ENCODE data around the gene PPP2R2B. TPM values are rescaled to one million over a fixed set of nuclear protein-coding genes. Genes with fewer than 3 reads are reported as not detected.

Gene PPP2R2B
- total RNA-seq, 3 donors from 2014 or later (not counting 1 experiment from before 2014, with no cell fraction given) = 44.9 to 68.3 (median 63.7) TPM

- H3K27me3 ChIP-seq (ENCODE audit: control insufficient read depth, insufficient read depth, low read length) = no peaks in the 10 kb centered on the region
- 79% methylated on average over 1 of the region's 2 CpGs for WGBS (ENCODE audit: insufficient coverage)
These were observed 134.3 kb downstream of the PPP2R2B start for GRCh38 chr5:146744068-146744745.

GRCh38 chr5:146734936-146735577 is 143.5 kb downstream of the PPP2R2B start:
- Mint-ChIP-seq H3K27me3 (ENCODE audit: low read depth in 2 of 2) (no peaks in the 10 kb centered on the region), H3K9me3 (no peaks in the 10 kb centered on the region), H3K4me1 (peaks cover 32 to 36% of the 10 kb centered on the region in 2 donors), H3K4me3 (no peak overlapping the region), H3K27ac (no peak overlapping the region), H3K36me3 (no peaks in the 10 kb centered on the region)
- H3K4me3 ChIP-seq (ENCODE audit: low read length) = no peak overlapping the region
- 100% methylated on average over 5 of the region's 5 CpGs for WGBS (ENCODE audit: insufficient coverage)
- no peak for TF ChIP-seq CTCF (IDR thresholded peaks at IDR 0.05)
- H3K4me1 ChIP-seq (ENCODE audit: control insufficient read depth, insufficient read depth, low read length) = no peaks in the 10 kb centered on the region
- no peaks in the 10 kb centered on the region for H3K36me3 ChIP-seq (ENCODE audit: control insufficient read depth, insufficient read depth, low read length)
- intact Hi-C loops (cut with micrococcal nuclease) = no loop called here
- H3K27ac ChIP-seq (ENCODE audit: low read length) = no peak overlapping the region
- ATAC-seq (no peak), DNase-seq (no peak)
- no peaks in the 10 kb centered on the region for H3K27me3 ChIP-seq (ENCODE audit: control insufficient read depth, insufficient read depth, low read length)
- no peaks in the 10 kb centered on the region for H3K9me3 ChIP-seq (ENCODE audit: control insufficient read depth, insufficient read depth, low read length)

More at GRCh38 chr5:146744068-146744745, 134.3 kb downstream of the PPP2R2B start:
- no peak for DNase-seq
- Histone ChIP-seq H3K9me3 (ENCODE audit: control insufficient read depth, insufficient read depth, low read length) (no peaks in the 10 kb centered on the region), H3K4me3 (ENCODE audit: low read length) (no peak overlapping the region), H3K27ac (ENCODE audit: low read length) (no peak overlapping the region), H3K4me1 (ENCODE audit: control insufficient read depth, insufficient read depth, low read length) (no peaks in the 10 kb centered on the region), H3K36me3 (ENCODE audit: control insufficient read depth, insufficient read depth, low read length) (no peaks in the 10 kb centered on the region)
- H3K27me3 Mint-ChIP-seq (ENCODE audit: low read depth in 2 of 2) = no peaks in the 10 kb centered on the region
- intact Hi-C loops (cut with micrococcal nuclease) = no loop called here
- H3K4me1 Mint-ChIP-seq = peaks cover 33 to 46% of the 10 kb centered on the region in 2 donors
- H3K27ac Mint-ChIP-seq = peak overlapping the region; percentile 1 to 12
- no peaks in the 10 kb centered on the region for H3K9me3 Mint-ChIP-seq
- no peak for ATAC-seq
- no peak overlapping the region for H3K4me3 Mint-ChIP-seq
- TF ChIP-seq CTCF (IDR thresholded peaks at IDR 0.05) = no peak
- H3K36me3 Mint-ChIP-seq = no peaks in the 10 kb centered on the region

GRCh38 chr5:146732962-146733361 is 145.6 kb downstream of the PPP2R2B start:
- intact Hi-C loops (cut with micrococcal nuclease) = no loop called here
- H3K27ac ChIP-seq (ENCODE audit: low read length) = no peak overlapping the region
- Mint-ChIP-seq H3K4me3 (no peak overlapping the region), H3K4me1 (peaks cover 28 to 38% of the 10 kb centered on the region in 2 donors), H3K9me3 (peaks cover 0 to 4% of the 10 kb centered on the region in 2 donors), H3K27ac (no peak overlapping the region), H3K36me3 (no peaks in the 10 kb centered on the region), H3K27me3 (ENCODE audit: low read depth in 2 of 2) (no peaks in the 10 kb centered on the region)
- H3K9me3 ChIP-seq (ENCODE audit: control insufficient read depth, insufficient read depth, low read length) = peaks cover 5% of the 10 kb centered on the region
- no peaks in the 10 kb centered on the region for H3K36me3 ChIP-seq (ENCODE audit: control insufficient read depth, insufficient read depth, low read length)
- no CpG with 5 or more reads among the region's 3 CpGs for WGBS (ENCODE audit: insufficient coverage)
- no peak overlapping the region for H3K4me3 ChIP-seq (ENCODE audit: low read length)
- DNase-seq (no peak), ATAC-seq (no peak)
- no peak for TF ChIP-seq CTCF (IDR thresholded peaks at IDR 0.05)
- no peaks in the 10 kb centered on the region for H3K4me1 ChIP-seq (ENCODE audit: control insufficient read depth, insufficient read depth, low read length)
- H3K27me3 ChIP-seq (ENCODE audit: control insufficient read depth, insufficient read depth, low read length) = no peaks in the 10 kb centered on the region

All from natural killer cell (primary cell).